Right lobe of liver (tissue), 4 donors: ENCODE measurements around the gene ATXN7L3B.

Source experiments
- CTCF ChIP-seq, 4 donors: fragments of 200-600 bp in 3 of 4; fragments of 450-650 bp in 1 of 4; IDR thresholded peaks; one replicate each; pipeline versions ENCODE4 v1.5.1 to v1.8.0; 2016 to 2022; ENCODE audit warnings: antibody characterized with exemption in 4 of 4, mild to moderate bottlenecking in 2 of 4
- POLR2A ChIP-seq: fragments of 450-650 bp; IDR thresholded peaks from one replicate; pipeline ENCODE4 v1.6.1; 2017; ENCODE audit warnings: antibody characterized with exemption, mild to moderate bottlenecking
- donor health status: DM: no; HTN: no; CAD: no.
- donor health status: DM: no; HTN: no; CAD: no.
- donor health status: DM: no; HTN: yes; CAD: no.

- no peak for TF ChIP-seq CTCF (IDR thresholded peaks at IDR 0.05)
- no peak for TF ChIP-seq POLR2A
These were observed 1.0 kb downstream of the ATXN7L3B start for GRCh38 chr12:74538491-74539258.
